Inferior parietal cortex (tissue), 1 donor: ENCODE results near the gene CCDC187.

Experiments
- DNase-seq: peaks from one replicate; pipeline ENCODE4 v3.0.0-alpha.2; 2016; ENCODE audit errors: extremely low spot score

CCDC187 gene

DNA sequence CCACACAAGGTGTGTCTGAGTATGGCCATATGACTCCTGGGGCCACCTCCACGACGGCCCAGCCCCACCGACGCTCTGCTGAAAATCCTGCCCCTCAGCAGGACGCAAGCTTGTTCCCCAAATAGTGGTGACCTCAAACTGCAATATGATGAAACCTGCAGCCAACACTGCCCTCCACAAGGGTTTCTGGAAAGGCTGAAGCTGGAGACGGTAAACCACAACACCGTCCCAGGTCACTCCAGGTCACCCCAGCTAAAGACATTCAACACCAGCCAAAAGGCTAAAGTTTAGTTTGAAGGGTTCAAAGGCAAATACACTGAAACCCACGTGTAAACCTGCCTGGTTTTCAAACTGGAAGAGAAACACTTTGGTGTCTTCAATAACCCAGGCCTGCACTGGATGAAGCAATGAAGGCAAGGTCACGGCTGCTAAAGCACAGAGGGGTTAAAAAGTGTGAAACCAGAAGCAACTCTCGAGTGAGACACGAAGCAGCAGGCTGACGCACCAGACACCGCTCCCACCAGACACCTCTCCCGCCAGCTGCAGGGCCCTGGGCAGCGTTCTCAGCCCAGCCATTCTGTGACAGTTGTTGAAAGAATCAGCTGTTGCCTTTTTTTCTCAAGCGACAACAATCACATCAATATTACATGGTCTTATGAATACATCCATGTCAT, 97.2 kb downstream of the CCDC187 start:
- DNase-seq: no peak

DNA sequence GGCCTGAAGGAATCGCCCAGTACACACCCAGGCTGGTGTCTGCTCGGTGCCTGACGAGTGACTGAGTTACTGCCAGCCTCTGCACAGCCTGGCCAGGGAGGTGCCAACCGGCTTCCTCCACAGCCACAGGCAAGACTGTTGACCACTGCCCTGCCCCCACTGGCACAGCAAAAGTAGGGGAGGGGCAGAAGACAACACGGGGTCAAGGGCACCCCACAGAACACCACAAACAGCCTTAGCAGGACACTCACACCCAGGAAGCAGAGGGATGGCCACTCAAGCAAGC, 98.2 kb downstream of the CCDC187 start:
- DNase-seq: no peak

DNA sequence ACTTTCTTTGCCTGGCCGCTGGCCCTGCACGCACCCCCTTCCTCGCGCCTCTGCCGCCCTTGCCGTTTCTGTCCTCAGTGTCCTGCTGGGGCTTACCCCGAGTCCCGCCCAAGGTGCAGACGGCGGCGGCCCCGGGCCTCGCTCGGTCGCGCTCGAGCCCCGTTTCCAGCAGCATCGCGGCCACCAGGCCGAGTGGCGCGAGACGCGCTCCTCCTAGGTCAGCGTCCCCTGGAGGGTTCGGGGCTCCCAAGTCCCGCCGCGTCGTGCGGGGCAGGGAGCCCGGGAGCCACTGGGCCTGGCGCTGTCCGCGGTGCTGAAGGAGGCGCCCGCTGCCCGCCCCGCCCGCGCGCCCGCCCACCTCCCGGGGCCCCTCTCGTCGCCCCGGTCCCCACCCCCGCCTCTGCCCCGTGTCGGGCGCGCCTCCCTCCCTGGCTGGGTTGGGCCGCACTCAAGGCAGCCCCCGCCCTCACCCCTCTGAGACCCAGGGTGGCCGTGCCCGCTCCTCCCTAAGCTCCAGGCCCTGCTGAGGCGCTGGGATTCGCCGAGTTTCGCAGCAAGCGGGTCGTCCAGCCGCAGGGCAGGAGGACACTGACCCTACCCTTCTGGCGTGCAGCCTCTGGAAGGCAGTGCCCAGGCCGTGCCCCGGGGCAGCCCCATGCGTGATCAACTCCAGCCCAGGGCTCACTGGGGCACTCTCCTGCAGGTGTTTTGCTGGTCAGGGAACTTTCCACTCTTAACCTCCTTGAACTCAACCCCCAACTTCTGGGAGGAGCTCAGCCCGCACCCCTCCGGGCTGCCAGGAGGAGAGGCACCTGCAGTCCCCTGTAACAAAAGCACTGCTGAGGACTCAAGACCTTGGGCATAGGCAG, 98.8 kb downstream of the CCDC187 start, which contains the start of gene LHX3:
LHX3 (minus strand) TSS at position 291 of the 869 bp plus-strand sequence; CDS start at position 175, 116 bp downstream.
- no peak for DNase-seq

DNA sequence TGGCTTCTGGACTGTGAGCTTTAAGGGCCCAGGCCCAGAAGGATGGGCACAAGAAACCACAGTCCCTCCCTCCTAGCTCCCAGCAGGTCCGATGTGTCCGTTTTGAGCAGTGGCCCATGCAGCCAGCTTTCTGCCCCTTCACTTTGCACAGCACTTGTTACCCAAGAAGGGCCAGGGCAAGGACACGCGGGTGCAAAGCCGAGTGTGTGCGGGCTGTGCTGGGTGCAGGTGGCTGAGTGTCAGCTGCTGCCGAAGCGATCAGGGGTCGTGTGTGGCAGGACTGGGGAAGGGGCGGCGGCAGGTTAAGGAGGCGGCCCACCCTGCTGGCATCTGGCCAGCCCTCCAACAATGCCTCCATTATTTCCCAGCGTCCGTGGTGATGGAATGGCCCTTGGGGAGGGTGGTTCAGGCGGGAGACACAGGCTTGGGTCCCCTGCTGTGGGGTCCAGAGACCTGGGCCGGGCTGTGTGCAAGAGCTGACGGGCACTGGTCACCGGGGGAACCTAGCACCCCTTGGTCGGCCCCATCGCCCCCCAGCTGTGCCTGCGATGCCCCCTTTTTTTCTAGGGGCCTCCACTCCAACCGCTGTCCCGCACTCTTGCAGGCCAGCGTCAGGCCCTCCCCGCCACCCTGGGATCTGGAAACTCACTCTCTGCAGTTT, 99.6 kb downstream of the CCDC187 start:
- DNase-seq: no peak

DNA sequence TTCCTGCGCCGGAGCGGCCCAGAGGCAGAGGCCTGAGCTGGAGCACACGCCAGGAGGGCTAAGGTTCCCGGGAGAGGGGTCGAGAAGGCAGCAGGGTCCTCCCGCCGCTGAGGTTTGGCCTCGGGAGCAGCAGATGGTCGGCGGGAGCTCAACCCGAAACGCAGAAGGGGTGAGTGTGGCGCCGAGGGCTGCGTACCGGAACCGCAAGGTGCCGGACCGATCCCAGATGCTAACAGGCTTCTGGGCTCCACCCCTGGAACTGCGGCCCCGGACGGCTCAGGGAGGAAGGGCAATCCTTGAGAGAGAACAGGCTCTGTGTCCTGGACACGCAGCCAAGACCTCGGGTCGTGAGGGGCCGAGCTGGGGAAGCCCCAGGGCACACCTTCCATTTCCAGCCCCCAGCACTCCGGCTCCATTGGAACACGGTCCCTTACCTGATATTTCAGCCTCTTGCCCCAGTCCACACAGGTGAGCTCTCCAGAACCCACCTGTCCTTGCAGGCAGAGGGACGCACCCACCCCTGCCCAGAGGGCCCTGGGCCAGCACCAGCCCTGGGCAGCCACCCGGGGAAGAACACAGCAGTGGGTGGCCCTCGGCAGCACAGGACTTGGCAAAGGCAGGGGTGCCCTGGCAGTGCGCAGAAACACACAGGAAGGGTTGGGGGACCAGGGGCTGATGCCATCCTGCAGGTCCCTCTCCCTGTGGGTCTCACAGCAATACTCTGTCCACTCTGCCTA, 100.3 kb downstream of the CCDC187 start:
- DNase-seq: no peak

DNA sequence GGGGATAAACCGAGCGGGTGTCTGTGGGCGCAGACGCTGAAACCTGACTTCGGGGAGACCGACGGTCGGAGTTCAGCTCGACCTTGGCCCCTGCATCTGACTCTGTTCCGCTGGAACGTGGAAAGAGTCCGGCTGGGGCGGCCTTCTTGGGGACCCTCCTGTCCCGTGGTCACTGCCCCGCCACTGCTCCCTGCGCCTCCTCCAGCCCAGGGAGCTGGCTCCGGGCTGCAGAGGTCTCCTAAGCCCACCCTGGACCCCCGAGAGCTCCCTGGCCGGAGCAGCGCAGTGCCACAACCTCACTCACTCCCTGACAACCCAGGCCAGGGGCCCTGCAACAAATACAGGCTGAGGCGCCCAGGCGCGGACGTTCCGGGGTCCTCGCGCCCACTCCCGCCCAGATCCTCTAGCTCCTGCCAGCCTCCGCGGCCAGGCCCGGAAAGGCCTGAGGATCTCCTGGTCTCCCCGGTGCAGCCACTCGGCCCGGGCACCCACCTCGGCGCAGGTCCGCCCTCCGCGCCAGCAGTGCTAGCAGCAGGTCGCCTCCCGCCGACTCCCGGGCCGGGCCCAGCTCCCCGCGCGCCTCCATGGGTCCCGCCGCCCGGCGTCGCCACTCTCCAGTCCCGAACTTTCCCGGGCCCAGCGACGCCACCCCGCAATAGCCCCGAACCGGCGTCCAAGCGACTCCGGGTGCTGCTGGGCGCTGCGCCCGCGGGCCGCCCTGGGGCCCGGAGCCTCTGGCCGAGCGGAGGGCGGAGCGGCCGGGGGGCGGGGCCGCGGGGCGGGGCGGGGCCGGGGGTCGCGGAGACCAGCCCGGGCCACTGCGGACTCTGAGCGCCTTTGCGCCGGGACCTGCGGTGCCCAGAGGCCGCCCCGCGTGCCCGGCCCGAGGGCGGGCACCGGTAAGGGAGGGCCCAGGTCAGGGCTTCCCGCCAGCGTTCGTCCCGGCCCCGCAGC, 101.2 kb downstream of the CCDC187 start:
- DNase-seq: no peak

DNA sequence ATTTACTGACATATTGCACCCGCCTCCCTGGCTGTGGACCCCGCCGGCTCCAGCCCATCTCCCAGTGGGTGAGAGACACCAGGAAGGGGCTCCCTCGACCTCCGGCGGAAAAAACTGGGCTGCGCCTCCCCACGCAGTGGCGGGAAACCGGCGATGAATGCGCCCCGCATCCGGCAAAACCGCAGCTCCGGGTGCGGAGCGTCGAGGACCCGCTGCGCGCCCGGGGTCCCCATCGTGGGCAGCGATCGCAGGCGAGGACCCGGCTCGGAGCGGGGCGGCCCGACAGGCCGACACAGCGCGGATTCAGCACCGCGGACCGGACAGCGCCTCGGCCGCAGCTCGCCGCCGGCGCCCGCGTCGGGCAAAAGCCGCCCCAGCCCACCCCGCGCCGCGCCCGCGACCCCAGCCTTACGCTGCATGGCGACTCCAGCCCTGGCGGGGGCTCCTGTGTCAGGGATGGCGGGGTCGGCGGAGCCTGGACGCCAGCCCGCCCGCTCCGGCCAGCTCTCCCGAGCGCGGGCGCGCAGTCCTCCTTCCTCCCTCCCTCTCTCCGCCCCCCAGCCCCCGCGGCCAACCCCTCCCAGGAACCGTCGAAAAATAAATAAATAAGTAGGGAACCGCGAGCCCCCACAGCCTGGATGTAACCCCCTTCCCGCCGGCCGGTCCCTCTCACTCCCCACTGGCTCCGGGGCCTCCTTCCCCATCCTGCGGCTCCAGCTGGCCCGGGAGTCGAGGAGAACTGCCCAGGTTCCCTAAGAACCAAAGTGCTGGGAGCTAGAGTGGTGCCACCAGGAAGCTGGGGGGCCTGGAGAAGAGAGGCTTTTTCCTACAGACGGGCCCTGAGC, 102.1 kb downstream of the CCDC187 start:
- no peak for DNase-seq

DNA sequence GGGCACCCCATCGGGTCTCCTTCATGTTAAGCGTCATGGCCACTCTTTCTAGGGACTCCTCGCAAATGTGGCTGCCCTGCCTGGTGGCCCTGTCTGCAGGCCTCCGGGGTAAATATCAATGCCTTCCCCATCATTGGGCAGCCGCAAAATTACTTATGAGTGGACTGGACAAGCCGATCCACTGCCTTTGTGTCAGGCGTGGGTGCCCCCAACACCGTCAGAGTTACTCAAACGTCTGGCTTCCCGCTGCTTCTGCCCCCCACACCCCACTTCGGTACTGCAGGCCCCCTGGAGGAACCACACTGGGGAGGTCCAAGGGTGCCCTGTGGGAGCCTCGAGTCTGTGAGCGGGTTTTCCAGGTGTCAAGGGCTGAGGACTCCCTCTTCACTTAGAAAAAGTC, 102.7 kb downstream of the CCDC187 start:
- no peak for DNase-seq

DNA sequence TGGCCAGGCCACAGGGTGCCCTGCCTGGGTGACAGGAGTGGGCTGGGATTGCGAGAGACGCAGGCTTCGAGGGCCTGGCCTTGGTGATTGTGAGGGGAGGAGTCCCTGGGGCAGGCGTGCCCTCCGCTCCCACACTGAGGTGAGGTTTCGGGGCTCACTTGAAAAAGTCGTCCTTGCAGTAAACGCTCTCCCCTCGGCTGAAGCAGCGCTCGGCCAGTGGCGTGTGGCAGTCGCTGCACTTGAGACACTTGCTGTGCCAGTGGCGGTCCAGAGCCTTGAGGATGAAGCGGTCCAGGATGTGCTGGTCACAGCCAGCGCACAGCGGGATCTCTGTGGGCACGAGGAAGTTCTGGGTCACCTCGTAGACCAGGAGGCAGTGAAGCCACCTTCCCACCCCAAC, 103.5 kb downstream of the CCDC187 start:
- DNase-seq: no peak
